NCI-H1105 (cell line): Measurements from ENCODE around the gene RNASET2.
"Not testable (repeated sequence)": the region's sequence is repeated elsewhere in the genome, so short reads cannot be mapped to it uniquely, and the experiment has no call there.

ENCODE experiments used
- DNase-seq: peaks from one replicate; lab custom pipeline; 2025; lab: John Stamatoyannopoulos, UW

RNASET2 gene

GRCh38 chr6:166969390-166970002, 13.1 kb upstream of the RNASET2 start:
- DNase-seq = no peak

GRCh38 chr6:166966268-166966667, 9.9 kb upstream of the RNASET2 start:
- no peak for DNase-seq

- no peak for DNase-seq
These were observed 4.2 kb upstream of the RNASET2 start for GRCh38 chr6:166960609-166960978.

- DNase-seq = no peak
These were observed 3.7 kb upstream of the RNASET2 start for GRCh38 chr6:166959911-166960608.

GRCh38 chr6:166958926-166959861, 2.8 kb upstream of the RNASET2 start:
- no peak for DNase-seq

- no peak for DNase-seq
These were observed 1.4 kb upstream of the RNASET2 start for GRCh38 chr6:166957805-166958076.

GRCh38 chr6:166957087-166957804, 896 bp upstream of the RNASET2 start:
- peak; percentile 61 for DNase-seq

GRCh38 chr6:166955865-166956443, 396 bp downstream of the RNASET2 start:
- DNase-seq = peak; percentile 74

- DNase-seq = peak; percentile 15
These were observed 1.1 kb downstream of the RNASET2 start for GRCh38 chr6:166955121-166955864.

GRCh38 chr6:166954118-166954713, 2.1 kb downstream of the RNASET2 start:
- DNase-seq = no peak

- DNase-seq = no peak
These were observed 3.5 kb downstream of the RNASET2 start for GRCh38 chr6:166952567-166953486.

- no peak for DNase-seq
These were observed 4.2 kb downstream of the RNASET2 start for GRCh38 chr6:166952121-166952520.

- DNase-seq = no peak
These were observed 4.7 kb downstream of the RNASET2 start for GRCh38 chr6:166951670-166952060.

GRCh38 chr6:166950892-166951669, 5.3 kb downstream of the RNASET2 start:
- DNase-seq = peak; percentile 74

GRCh38 chr6:166950443-166950821, 5.9 kb downstream of the RNASET2 start:
- DNase-seq = no peak

- DNase-seq = no peak
These were observed 6.6 kb downstream of the RNASET2 start for GRCh38 chr6:166949528-166950442.

GRCh38 chr6:166948724-166949123, 7.6 kb downstream of the RNASET2 start:
- DNase-seq = not testable (repeated sequence)

- no peak for DNase-seq
These were observed 9.1 kb downstream of the RNASET2 start for GRCh38 chr6:166947251-166947650.
